Measurements from ENCODE around the gene AHDC1.
A peak's percentile ranks its signal among the peaks of the same experiment; 100 is the strongest.

Gene AHDC1

DNA sequence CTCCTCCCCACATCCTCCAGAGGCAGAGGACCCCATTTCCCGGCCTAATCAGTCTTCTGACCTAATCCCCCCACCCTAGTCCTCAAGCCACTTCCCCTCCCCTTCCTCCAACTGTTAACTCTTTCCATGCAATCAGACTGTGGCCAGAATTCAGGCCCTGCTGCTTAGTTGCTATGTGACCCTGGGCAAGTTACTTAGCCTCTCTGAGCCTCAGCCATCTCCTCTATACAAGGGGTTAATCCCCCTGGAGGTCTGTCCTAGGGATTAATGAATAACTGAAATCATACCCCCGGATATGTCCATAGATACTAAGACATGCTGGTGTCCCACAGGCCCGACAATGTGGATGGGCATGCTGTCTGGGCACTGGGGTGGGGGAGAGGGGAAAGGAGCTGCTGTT, 18.3 kb downstream of the AHDC1 start:
- DNase-seq (ENCODE audit: insufficient read length, low spot score) = no peak
- FAIRE-seq = no peak

DNA sequence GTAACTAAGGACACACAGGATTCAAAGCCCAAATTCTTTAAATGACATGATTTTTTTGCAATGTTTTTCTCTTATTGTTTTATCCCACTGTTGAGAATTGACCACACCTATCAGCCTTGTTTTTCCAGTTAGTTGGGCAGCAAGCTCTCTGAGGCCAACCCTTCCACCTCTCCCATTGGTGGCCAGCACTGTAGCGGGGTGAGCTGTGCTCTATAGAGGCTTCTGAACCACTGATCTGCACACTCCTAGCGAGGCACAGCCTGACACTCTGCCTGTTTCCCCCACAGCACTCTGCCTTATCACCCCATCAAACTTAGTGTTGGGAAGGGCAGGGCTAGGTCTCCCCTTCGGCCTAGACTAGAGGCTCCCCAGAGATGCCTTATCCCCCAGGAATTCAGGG, 19.5 kb downstream of the AHDC1 start:
- no peak for FAIRE-seq
- no peak for DNase-seq (ENCODE audit: insufficient read length, low spot score)

DNA sequence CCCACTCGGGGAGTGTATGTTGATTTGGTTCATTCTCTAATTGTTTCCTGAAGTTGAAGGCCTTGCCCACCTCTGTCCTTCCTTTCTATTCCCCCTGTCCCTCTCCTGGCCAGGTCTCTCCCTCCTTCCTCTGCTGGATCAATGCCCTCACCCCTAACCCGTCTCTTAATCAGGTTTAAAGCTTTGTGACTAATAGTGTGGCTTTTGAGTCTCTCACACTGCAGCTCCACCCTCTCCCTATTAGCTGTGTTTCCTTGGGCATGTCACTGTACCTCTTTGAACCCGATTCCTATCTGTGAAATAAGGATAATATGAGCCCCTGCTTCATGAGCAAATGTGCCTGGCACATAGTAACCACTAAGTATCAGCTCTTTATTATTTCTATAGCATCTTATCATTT, 20.5 kb downstream of the AHDC1 start:
- no peak for FAIRE-seq
- DNase-seq (ENCODE audit: insufficient read length, low spot score) = no peak

DNA sequence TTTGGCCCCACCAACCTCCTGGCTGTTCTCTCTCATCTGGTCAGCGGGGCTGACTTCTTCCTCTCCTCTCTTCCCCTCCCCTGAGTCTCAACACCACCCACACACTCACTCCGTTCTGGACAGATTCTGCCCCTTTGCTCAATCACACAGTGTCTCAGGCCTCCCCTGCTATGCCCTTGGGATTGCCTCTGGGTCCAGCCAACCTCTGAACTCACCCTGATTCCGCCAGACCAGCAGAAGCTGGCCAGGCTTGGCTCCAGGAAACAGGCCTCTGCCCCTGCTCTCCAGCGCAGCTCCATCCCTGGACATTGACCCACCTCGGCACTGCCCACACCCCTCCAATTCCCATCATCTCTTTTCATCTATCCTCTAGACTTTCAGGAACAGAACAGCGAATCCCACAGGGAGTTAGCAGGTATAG, 22.1 kb downstream of the AHDC1 start:
- FAIRE-seq (no peak), DNase-seq (ENCODE audit: insufficient read length, low spot score) (no peak)

- FAIRE-seq (no peak), DNase-seq (ENCODE audit: insufficient read length, low spot score) (no peak)
These were observed 26.3 kb downstream of the AHDC1 start for GRCh38 chr1:27577504-27578188.

DNA sequence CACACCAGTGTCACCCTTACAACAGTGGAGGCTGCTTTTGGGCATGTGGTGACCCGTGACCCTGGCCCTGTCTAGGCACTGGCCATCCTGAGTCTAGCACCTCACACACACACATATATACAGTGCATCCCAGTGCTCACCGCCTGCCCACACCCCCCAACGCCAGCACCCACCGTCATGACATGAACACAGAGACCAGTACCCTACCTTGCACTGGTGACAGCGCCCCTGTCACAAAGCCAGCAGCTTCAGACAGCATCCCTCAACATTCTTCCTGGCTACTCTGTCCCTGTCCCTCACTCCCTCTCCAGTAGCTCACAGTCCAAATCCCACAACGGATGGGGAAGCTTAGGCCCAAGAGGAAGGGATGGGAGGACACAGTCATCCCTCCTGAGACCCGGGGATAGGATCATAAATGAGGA, 27.1 kb downstream of the AHDC1 start:
- DNase-seq (ENCODE audit: insufficient read length, low spot score) = no peak
- FAIRE-seq = no peak

- peak; percentile 70 for DNase-seq (ENCODE audit: insufficient read length, low spot score)
- no peak for FAIRE-seq
These were observed 28.1 kb downstream of the AHDC1 start for GRCh38 chr1:27575840-27576331.

GRCh38 chr1:27574871-27575831, 28.8 kb downstream of the AHDC1 start:
- no peak for FAIRE-seq
- DNase-seq (ENCODE audit: insufficient read length, low spot score) = no peak

GRCh38 chr1:27574001-27574781, 29.8 kb downstream of the AHDC1 start:
- FAIRE-seq = no peak
- DNase-seq (ENCODE audit: insufficient read length, low spot score) = no peak

GRCh38 chr1:27572679-27573426, 31.1 kb downstream of the AHDC1 start:
- no peak for FAIRE-seq
- no peak for DNase-seq (ENCODE audit: insufficient read length, low spot score)

- DNase-seq (ENCODE audit: insufficient read length, low spot score) = no peak
- no peak for FAIRE-seq
These were observed 31.8 kb downstream of the AHDC1 start for GRCh38 chr1:27572019-27572678.

DNA sequence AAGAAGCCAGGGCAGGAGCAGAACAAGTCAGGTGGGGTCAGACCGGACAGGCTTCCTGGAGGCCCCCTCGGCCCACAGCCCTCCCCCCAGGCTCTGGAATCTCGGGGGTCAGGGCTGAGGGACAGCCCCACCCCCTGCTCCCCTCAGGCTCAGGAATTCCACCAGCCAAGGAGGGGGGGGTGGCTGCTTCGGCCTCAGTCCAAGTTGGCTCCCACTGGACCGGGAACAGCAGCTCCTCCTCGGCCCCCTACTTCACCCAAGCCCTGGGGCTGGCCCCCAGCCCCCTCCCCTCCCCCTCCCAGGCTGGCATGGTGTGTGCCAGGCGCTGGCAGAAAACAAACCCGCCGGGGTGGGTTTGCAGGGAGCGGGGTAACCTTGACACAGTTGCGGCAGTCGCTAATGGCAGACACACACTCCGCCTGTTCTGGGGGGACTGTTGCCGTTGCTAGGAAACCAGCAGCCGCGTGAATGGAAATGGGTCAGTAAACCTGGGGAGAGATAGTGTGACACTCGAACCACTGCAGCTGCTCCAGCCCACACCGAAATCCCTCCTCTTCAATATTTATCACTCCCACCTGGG, 32.4 kb downstream of the AHDC1 start:
- DNase-seq (ENCODE audit: insufficient read length, low spot score) (no peak), FAIRE-seq (no peak)

DNA sequence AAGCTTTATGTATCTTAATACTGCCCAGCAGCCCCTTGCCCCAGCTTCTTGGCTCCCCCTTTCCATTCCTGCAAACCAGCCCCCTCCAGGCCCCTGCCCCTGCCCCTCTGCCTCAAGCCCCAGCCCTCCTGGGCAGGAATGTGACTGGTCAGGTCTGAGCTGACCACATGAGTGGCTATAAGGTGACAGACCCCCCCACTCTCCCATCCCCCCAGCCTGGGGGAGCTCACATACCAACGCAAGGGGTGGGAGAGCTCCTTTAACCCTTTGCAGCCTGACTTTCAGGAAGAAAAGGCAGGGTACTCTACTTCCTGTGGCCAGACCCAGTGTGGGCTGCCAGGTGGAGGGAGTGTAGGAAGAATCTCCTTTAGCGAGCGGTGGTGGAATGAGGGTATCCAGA, 33.2 kb downstream of the AHDC1 start:
- FAIRE-seq = no peak

DNA sequence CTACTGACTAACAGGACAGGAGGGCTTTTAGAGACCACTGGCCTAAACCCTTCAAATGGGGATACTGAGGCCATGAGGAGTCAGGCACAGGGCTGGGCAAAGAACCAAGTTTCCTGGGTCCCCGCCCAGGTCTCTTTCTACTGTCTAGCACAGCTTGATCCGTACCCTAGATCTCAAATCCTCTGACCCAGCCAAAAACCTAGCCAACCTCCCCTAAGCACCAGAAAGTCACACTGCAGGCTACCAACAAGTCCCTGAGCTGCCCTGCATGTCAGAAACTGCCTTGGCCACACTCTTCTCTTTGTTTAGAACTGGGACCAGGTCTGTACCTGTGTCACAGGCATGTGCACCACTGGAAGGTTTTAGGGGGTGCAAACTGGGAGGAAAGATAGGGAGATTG, 33.6 kb downstream of the AHDC1 start:
- no peak for DNase-seq (ENCODE audit: insufficient read length, low spot score)
- FAIRE-seq = no peak

More for the DNA sequence above, 33.2 kb downstream of the AHDC1 start:
- no peak for DNase-seq (ENCODE audit: insufficient read length, low spot score)

GRCh38 chr1:27569506-27570291, 34.2 kb downstream of the AHDC1 start:
- DNase-seq (ENCODE audit: insufficient read length, low spot score) = no peak

GRCh38 chr1:27569088-27569460, 34.9 kb downstream of the AHDC1 start:
- DNase-seq (ENCODE audit: insufficient read length, low spot score) (no peak), FAIRE-seq (no peak)

More at GRCh38 chr1:27569506-27570291, 34.2 kb downstream of the AHDC1 start:
- FAIRE-seq = no peak

DNA sequence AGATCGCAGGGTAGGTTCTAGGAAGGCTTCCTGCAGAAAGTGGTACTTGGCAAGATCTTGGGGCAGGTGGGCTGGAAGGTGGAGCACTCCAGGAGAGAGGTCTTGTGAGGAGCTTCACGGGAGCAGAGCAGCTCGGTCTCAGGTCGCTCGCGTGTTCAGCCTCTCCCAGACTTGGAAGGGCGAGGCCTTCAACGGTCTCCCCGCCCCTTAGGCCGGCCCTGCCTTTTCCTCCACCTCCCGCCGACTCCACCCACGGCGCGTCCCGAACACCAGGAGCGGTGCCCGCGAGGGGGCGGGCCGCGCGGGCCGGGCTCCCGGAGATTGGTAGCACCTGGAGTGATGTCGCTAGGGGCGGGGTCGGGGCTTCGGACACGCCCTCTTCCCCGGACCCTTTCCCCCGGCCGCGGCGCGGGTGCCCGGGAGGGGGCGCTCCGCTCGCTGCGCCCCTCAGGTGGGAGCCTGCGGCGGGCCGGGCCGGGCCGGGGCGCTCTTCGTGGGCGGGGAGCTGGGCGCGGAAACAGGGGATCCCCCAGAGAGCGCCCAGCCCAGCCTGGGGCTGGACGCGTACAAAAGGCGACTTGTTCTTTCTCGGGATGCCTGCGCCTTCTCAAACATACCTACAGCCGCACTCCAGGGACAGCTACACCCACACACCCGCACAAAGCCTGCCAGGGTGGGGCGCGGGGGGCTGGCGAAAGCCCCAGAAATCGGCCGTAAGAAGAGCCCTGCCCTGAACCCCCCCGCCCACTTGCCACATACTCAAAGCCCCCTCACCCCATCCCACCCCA, 35.5 kb downstream of the AHDC1 start:
- FAIRE-seq (peak; percentile 92), DNase-seq (ENCODE audit: insufficient read length, low spot score) (peak; percentile 98)

GRCh38 chr1:27567971-27568299, 36.0 kb downstream of the AHDC1 start:
- DNase-seq (ENCODE audit: insufficient read length, low spot score) (no peak), FAIRE-seq (no peak)

Data from GM19239 (cell line).